HEK293 (cell line): ENCODE data around the gene B4GALT3.
A peak's percentile ranks its signal among the peaks of the same experiment; 100 is the strongest.

Experiments
- CTCF ChIA-PET: fragments of 350-600 bp; formaldehyde crosslinking; extraction: SDS; loops from one replicate; lab custom pipeline; 2021; ENCODE audit warnings: antibody characterized with exemption; lab: Yijun Ruan, JAX
- POLR2A ChIA-PET: fragments of 300-600 bp; formaldehyde crosslinking; extraction: SDS; loops from one replicate; lab custom pipeline; 2020; ENCODE audit warnings: antibody characterized with exemption, inconsistent platforms; lab: Yijun Ruan, JAX
- H3K27ac ChIP-seq: fragments of 200-500 bp; sonication (Bioruptor generic); 2 replicates; pipeline ENCODE4 v1.5.1; 2014; ENCODE audit warnings: low read depth, low read length, control low read depth, inconsistent platforms; ENCODE audit errors: extremely low read depth
- H3K36me3 ChIP-seq, 2 experiments: fragments of 200-500 bp in 1 of 2; sonication (Bioruptor generic) in 1 of 2; 1 replicate in 1 of 2; 2 replicates in 1 of 2; pipeline ENCODE4 v1.5.1; 2014 to 2017; ENCODE audit warnings: inconsistent platforms in 2 of 2, low read length in 2 of 2; ENCODE audit not compliant: control insufficient read depth in 2 of 2, insufficient read depth in 1 of 2
- H3K4me1 ChIP-seq: fragments of 200-500 bp; sonication (Bioruptor generic); 2 replicates; pipeline ENCODE4 v1.5.1; 2014; ENCODE audit warnings: mild to moderate bottlenecking, low read length, inconsistent platforms; ENCODE audit not compliant: control insufficient read depth, insufficient read depth
- H3K4me3 ChIP-seq: 2 replicates; pipeline ENCODE4 v1.5.1; 2011; ENCODE audit warnings: low read depth, mild to moderate bottlenecking, control low read depth, low read length, moderate library complexity
- H3K9me3 ChIP-seq: fragments of 200-500 bp; sonication (Bioruptor generic); 2 replicates; pipeline ENCODE4 v1.5.1; 2014; ENCODE audit warnings: low read depth, low read length, inconsistent platforms; ENCODE audit not compliant: control insufficient read depth, insufficient read depth
- BCL11B ChIP-seq: fragments of 450-650 bp; formaldehyde crosslinking; IDR thresholded peaks from 2 replicates; pipeline ENCODE4 v1.5.1; 2016; ENCODE audit warnings: low read depth, missing biosample characterization, missing genetic modification characterization
- HOXA7 ChIP-seq: sonication (generic); formaldehyde crosslinking; IDR thresholded peaks from 2 replicates; pipeline ENCODE4 v1.8.1; 2022; ENCODE audit warnings: missing genetic modification reagents, borderline replicate concordance
- KLF9 ChIP-seq: fragments of 450-650 bp; formaldehyde crosslinking; IDR thresholded peaks from 2 replicates; pipeline ENCODE4 v1.5.1; 2016; ENCODE audit warnings: missing biosample characterization, missing genetic modification characterization, low read depth
- ZBTB49 ChIP-seq: fragments of 450-650 bp; formaldehyde crosslinking; IDR thresholded peaks from 2 replicates; pipeline ENCODE4 v1.5.1; 2016; ENCODE audit warnings: missing biosample characterization, missing genetic modification characterization, low read depth
- ZEB2 ChIP-seq: fragments of 450-650 bp; formaldehyde crosslinking; IDR thresholded peaks from 2 replicates; pipeline ENCODE4 v1.5.1; 2016; ENCODE audit warnings: missing biosample characterization, missing genetic modification characterization
- ZFHX2 ChIP-seq: fragments of 450-650 bp; formaldehyde crosslinking; conservative IDR thresholded peaks from 2 replicates; pipeline ENCODE4 v1.5.1; 2016; ENCODE audit warnings: missing biosample characterization, missing genetic modification characterization
- ZFP37 ChIP-seq: fragments of 450-650 bp; formaldehyde crosslinking; IDR thresholded peaks from 2 replicates; pipeline ENCODE4 v1.5.1; 2016; ENCODE audit warnings: missing biosample characterization, missing genetic modification characterization
- ZNF223 ChIP-seq: fragments of 450-650 bp; formaldehyde crosslinking; IDR thresholded peaks from 2 replicates; pipeline ENCODE4 v1.5.1; 2016; ENCODE audit warnings: missing biosample characterization, missing genetic modification characterization
- ZNF335 ChIP-seq: fragments of 450-650 bp; formaldehyde crosslinking; conservative IDR thresholded peaks from 2 replicates; pipeline ENCODE4 v1.5.1; 2016; ENCODE audit warnings: missing biosample characterization, missing genetic modification characterization
- ZNF394 ChIP-seq: fragments of 450-650 bp; formaldehyde crosslinking; IDR thresholded peaks from 2 replicates; pipeline ENCODE4 v1.5.1; 2016; ENCODE audit warnings: missing biosample characterization, missing genetic modification characterization, mild to moderate bottlenecking, moderate library complexity, borderline replicate concordance
- ZNF521 ChIP-seq: fragments of 450-650 bp; formaldehyde crosslinking; IDR thresholded peaks from 2 replicates; pipeline ENCODE4 v1.5.1; 2017; ENCODE audit warnings: missing biosample characterization, mild to moderate bottlenecking, missing genetic modification characterization
- ZNF585B ChIP-seq: fragments of 450-650 bp; formaldehyde crosslinking; IDR thresholded peaks from 2 replicates; pipeline ENCODE4 v1.5.1; 2016; ENCODE audit warnings: missing biosample characterization, missing genetic modification characterization
- ZNF621 ChIP-seq: fragments of 450-650 bp; formaldehyde crosslinking; IDR thresholded peaks from 2 replicates; pipeline ENCODE4 v1.5.1; 2017; ENCODE audit warnings: missing biosample characterization, missing genetic modification characterization
- ZNF624 ChIP-seq: fragments of 450-650 bp; formaldehyde crosslinking; IDR thresholded peaks from 2 replicates; pipeline ENCODE4 v1.5.1; 2017; ENCODE audit warnings: missing biosample characterization, missing genetic modification characterization
- ZNF692 ChIP-seq: fragments of 450-650 bp; formaldehyde crosslinking; IDR thresholded peaks from 2 replicates; pipeline ENCODE4 v1.5.1; 2016; ENCODE audit warnings: missing biosample characterization, missing genetic modification characterization
- ZNF785 ChIP-seq: fragments of 450-650 bp; formaldehyde crosslinking; IDR thresholded peaks from 2 replicates; pipeline ENCODE4 v1.5.1; 2016; ENCODE audit warnings: missing biosample characterization, missing genetic modification characterization
- ZNF791 ChIP-seq: fragments of 450-650 bp; formaldehyde crosslinking; IDR thresholded peaks from 2 replicates; pipeline ENCODE4 v1.5.1; 2016; ENCODE audit warnings: missing biosample characterization, missing genetic modification characterization
- ZNF837 ChIP-seq: fragments of 450-650 bp; formaldehyde crosslinking; IDR thresholded peaks from 2 replicates; pipeline ENCODE4 v1.5.1; 2016; ENCODE audit warnings: missing biosample characterization, missing genetic modification characterization
- ZNF843 ChIP-seq: fragments of 450-650 bp; formaldehyde crosslinking; IDR thresholded peaks from 2 replicates; pipeline ENCODE4 v1.5.1; 2016; ENCODE audit warnings: missing biosample characterization, missing genetic modification characterization
- ZSCAN23 ChIP-seq: fragments of 450-650 bp; formaldehyde crosslinking; IDR thresholded peaks from 2 replicates; pipeline ENCODE4 v1.5.1; 2016; ENCODE audit warnings: missing biosample characterization, missing genetic modification characterization
- ZSCAN30 ChIP-seq: fragments of 450-650 bp; IDR thresholded peaks from 2 replicates; pipeline ENCODE4 v1.5.1; 2018; ENCODE audit warnings: missing biosample characterization, mild to moderate bottlenecking, missing genetic modification characterization, moderate library complexity
- ZXDB ChIP-seq: fragments of 450-650 bp; formaldehyde crosslinking; IDR thresholded peaks from 2 replicates; pipeline ENCODE4 v1.5.1; 2016; ENCODE audit warnings: missing biosample characterization, missing genetic modification characterization
- TF ChIP-seq, protein P1 (sequence below): fragments of 450-650 bp; formaldehyde crosslinking; IDR thresholded peaks from 2 replicates; pipeline ENCODE4 v1.5.1; 2016; ENCODE audit warnings: missing biosample characterization, missing genetic modification characterization
- TF ChIP-seq, protein P2 (sequence below): fragments of 450-650 bp; formaldehyde crosslinking; IDR thresholded peaks from 2 replicates; pipeline ENCODE4 v1.5.1; 2017; ENCODE audit warnings: missing biosample characterization, mild to moderate bottlenecking, missing genetic modification characterization, moderate library complexity

The B4GALT3 gene

DNA sequence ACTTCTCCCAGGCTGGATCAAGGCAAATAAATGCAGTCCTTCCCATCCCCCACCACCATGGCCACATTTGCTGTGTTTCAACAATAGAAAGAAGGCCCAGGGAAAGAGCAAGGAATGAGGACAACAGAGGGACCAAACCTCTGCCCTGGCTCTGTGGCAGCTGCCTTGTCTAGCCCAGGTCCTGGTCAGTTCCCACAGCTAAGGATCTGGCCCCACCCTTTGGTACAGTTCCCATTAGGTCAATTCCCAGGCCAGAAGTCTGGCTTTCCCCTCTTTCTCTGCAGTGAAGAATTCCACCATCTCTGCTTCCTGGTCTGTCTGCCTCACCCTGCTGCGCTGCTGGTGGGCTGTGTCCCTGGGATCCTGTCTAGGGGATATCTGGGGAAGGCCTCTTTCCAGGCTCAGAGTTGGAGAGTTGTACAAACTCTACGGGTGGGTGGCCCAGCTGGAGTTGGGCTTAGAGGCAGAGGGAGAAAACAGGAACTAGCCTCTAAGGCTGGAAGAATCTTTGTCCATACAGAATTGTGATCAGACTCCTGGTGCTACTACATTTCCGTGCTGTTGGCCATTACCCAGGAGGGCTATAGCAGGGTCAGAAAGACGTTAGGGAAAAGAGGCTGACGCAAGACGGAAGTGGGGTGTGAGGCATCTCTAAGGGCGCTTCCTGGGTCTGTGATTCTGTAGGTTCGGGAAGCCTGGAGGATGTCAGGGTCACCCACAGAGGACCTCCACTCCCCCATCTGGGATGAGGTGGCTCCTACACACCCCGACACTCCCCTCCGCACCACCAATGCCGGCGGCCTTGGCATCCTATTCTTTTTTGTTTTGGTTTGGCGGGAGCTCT is 23.9 kb upstream of the B4GALT3 start:
- Histone ChIP-seq H3K36me3 (peaks cover 16 to 30% of the 10 kb centered on the region in 2 experiments; a peak in 2 of 3 replicates), H3K4me3 (no peak overlapping the region), H3K27ac (peak overlapping the region; percentile 72), H3K4me1 (peaks cover 9% of the 10 kb centered on the region; the same call in 1 of the 2 replicates), H3K9me3 (no peaks in the 10 kb centered on the region)
- ChIA-PET POLR2A (interaction anchor here (0.6 to 2.2 kb wide), 14 partner anchors 10 to 189 kb away, joined by 3 to 22 read pairs (median 4); partner anchors contain the start of genes B4GALT3, FCER1G, PPOX and TOMM40L), CTCF (interaction anchor here (0.6 to 4.9 kb wide), 9 partner anchors 9 to 940 kb away, joined by 3 to 32 read pairs (median 6); partner anchors contain the start of genes APOA2, PPOX and TOMM40L)
- no peak for TF ChIP-seq ZNF223
- 0 out of 2 replicates have a peak, but pooled peaks have one; percentile 12 for TF ChIP-seq KLF9
- TF ChIP-seq BCL11B = no peak
- TF ChIP-seq ZSCAN30 (tag by site-specific recombination) = no peak
- no peak for TF ChIP-seq ZNF843 (tag by site-specific recombination)
- TF ChIP-seq ZFP37 = no peak
- 0 out of 2 replicates have a peak, but pooled peaks have one; percentile 6 for TF ChIP-seq ZEB2
- TF ChIP-seq ZNF521 (tag by site-specific recombination) = no peak
- no peak for TF ChIP-seq HOXA7 (CRISPR knock-in tag)
- no peak for TF ChIP-seq ZNF585B (tag by site-specific recombination)
- TF ChIP-seq, protein P1, sequence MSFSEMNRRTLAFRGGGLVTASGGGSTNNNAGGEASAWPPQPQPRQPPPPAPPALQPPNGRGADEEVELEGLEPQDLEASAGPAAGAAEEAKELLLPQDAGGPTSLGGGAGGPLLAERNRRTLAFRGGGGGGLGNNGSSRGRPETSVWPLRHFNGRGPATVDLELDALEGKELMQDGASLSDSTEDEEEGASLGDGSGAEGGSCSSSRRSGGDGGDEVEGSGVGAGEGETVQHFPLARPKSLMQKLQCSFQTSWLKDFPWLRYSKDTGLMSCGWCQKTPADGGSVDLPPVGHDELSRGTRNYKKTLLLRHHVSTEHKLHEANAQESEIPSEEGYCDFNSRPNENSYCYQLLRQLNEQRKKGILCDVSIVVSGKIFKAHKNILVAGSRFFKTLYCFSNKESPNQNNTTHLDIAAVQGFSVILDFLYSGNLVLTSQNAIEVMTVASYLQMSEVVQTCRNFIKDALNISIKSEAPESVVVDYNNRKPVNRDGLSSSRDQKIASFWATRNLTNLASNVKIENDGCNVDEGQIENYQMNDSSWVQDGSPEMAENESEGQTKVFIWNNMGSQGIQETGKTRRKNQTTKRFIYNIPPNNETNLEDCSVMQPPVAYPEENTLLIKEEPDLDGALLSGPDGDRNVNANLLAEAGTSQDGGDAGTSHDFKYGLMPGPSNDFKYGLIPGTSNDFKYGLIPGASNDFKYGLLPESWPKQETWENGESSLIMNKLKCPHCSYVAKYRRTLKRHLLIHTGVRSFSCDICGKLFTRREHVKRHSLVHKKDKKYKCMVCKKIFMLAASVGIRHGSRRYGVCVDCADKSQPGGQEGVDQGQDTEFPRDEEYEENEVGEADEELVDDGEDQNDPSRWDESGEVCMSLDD (tag by site-specific recombination) = no peak
- TF ChIP-seq, protein P2, sequence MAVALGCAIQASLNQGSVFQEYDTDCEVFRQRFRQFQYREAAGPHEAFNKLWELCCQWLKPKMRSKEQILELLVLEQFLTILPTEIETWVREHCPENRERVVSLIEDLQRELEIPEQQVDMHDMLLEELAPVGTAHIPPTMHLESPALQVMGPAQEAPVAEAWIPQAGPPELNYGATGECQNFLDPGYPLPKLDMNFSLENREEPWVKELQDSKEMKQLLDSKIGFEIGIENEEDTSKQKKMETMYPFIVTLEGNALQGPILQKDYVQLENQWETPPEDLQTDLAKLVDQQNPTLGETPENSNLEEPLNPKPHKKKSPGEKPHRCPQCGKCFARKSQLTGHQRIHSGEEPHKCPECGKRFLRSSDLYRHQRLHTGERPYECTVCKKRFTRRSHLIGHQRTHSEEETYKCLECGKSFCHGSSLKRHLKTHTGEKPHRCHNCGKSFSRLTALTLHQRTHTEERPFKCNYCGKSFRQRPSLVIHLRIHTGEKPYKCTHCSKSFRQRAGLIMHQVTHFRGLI = 0 out of 2 replicates have a peak, but pooled peaks have one; percentile 9

DNA sequence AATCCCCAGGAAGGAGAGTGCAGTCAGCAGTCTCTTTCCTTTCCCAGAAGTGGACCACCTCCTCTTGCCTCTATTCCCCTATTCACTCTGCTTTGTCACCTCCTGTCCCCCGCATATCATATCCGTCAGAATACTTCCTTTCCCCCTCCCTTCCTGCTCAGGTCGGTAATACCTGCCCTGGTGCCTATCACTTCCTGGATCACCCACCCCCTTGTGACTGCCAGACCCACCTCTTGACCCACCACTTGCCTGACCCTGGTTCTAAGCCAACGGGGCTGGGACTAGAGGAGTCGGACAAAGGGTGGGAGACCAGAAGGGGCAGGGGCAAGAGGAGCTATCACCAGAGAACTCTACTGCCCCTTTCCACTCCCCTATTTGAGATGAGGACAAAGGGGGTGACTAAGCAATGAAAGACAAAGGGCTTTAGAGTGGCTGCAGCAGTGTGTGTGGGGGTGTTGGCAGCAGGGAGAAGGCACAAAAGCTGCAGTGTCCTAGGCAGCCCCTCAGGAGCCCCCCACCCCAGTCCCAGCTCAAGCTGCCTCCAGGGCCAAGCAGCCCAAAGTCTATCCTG is 23.2 kb upstream of the B4GALT3 start:
- Histone ChIP-seq H3K9me3 (no peaks in the 10 kb centered on the region), H3K4me1 (peaks cover 9% of the 10 kb centered on the region; the same call in 1 of the 2 replicates), H3K36me3 (peaks cover 14 to 23% of the 10 kb centered on the region in 2 experiments; a peak in 2 of 3 replicates), H3K27ac (no peak overlapping the region), H3K4me3 (no peak overlapping the region)
- CTCF ChIA-PET = interaction anchor here (0.6 to 1.3 kb wide), 4 partner anchors 8 to 420 kb away, joined by 3 to 10 read pairs (median 4); partner anchors contain the start of gene TOMM40L
- TF ChIP-seq ZNF791 (tag by site-specific recombination) (no peak), ZFHX2 (no peak), ZNF785 (tag by site-specific recombination) (no peak), ZXDB (no peak), ZNF521 (tag by site-specific recombination) (no peak), ZNF837 (tag by site-specific recombination) (no peak), ZNF624 (no peak), ZNF394 (tag by site-specific recombination) (no peak), ZSCAN23 (no peak), ZBTB49 (no peak), ZNF335 (tag by site-specific recombination) (no peak), ZNF692 (tag by site-specific recombination) (no peak), ZNF621 (no peak)
- POLR2A ChIA-PET = no interaction called here
